HuH-7.5 (cell line): Measurements from ENCODE around the gene PSPC1.
A peak's percentile ranks its signal among the peaks of the same experiment; 100 is the strongest.
"Not testable (repeated sequence)": the region's sequence is repeated elsewhere in the genome, so short reads cannot be mapped to it uniquely, and the experiment has no call there.

Experiments used
- DNase-seq: peaks from one replicate; pipeline ENCODE4 v3.0.0; 2011; ENCODE audit warnings: low spot score

The PSPC1 gene, protein sequence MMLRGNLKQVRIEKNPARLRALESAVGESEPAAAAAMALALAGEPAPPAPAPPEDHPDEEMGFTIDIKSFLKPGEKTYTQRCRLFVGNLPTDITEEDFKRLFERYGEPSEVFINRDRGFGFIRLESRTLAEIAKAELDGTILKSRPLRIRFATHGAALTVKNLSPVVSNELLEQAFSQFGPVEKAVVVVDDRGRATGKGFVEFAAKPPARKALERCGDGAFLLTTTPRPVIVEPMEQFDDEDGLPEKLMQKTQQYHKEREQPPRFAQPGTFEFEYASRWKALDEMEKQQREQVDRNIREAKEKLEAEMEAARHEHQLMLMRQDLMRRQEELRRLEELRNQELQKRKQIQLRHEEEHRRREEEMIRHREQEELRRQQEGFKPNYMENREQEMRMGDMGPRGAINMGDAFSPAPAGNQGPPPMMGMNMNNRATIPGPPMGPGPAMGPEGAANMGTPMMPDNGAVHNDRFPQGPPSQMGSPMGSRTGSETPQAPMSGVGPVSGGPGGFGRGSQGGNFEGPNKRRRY

DNA sequence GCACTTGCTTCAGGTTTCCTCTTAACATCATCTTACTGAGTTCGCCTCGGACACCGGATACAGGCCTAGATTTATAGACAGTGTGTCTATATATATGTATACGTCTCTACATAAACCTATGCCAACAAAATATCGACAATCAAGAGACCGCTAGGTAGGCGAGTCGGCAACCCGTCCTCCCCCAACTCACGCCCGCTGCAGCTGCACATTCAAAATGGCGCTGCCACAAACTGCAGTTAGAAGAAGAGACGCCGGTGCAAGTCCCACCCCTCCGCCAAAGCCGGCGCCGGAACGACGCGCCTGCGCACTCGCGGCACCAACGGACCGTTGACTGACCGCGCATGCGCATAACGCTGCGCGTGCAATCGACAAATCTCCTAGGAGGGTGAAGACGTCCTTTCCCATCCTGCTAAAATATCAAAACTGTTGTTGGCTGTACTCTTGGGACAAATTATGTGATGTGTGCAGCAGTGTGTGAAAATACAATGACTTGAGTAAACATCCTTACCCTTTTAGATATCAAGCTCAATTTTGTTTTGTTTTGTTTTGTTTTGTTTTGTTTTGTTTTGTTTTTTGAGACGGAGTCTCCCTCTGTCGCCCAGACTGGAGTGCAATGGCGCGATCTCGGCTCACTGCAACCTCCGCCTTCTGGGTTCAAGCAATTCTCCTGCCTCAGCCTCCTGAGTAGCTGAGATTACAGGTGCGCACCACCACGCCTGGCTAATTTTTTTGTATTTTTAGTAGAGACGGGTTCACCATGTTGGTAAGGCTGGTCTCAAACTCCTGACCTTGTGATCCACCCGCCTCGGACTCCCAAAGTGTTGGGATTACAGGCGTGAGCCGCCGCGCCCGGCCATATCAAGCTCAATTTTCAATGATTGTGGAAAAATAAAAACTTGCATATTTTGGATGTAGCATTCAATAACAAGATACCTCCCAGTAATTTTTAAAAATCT lies at the start of gene PSPC1:
PSPC1 (minus strand) TSS at position 219 of the 956 bp plus-strand sequence; CDS start at position 31, 188 bp downstream.
- peak; percentile 92 for DNase-seq

- no peak for DNase-seq
Observed at GRCh38 chr13:19822673-19823072, 39.9 kb upstream of the PSPC1 start.

DNA sequence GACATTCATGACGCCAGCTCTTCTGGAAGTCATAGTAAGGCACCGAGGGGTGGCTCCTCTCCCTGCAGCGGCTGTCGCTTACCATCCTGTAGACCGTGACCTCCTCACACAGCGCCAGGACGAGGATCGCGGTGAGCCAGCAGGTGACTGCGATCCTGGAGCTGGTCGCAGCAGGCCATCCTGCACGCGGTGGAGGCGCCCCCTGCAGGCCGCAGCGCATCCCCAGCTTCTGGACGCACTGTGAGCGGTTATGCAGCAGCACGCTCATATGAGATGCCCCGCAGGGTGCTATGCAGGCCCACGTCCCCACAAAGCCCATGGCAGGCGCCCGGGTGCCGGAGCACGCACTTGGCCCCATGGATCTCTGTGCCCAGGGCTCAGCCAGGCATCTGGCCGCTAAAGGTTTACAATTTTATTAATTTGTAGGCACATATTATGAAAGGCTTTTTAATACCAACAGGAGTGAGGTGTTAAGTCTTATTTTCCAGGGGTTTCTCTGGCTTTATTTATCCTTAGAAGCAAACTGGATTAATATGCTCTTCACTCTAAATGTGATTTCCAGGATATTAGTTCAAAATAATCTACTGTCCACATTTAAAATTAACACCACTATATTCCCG lies 35.6 kb upstream of the PSPC1 start:
- DNase-seq: peak; percentile 26

- DNase-seq: no peak
Observed at GRCh38 chr13:19817510-19818158, 34.9 kb upstream of the PSPC1 start.

- no peak for DNase-seq
Observed at GRCh38 chr13:19817106-19817505, 34.4 kb upstream of the PSPC1 start.

GRCh38 chr13:19815842-19816241 lies 33.1 kb upstream of the PSPC1 start:
- DNase-seq: not testable (repeated sequence)

GRCh38 chr13:19810996-19811881 lies 28.5 kb upstream of the PSPC1 start:
- no peak for DNase-seq

DNA sequence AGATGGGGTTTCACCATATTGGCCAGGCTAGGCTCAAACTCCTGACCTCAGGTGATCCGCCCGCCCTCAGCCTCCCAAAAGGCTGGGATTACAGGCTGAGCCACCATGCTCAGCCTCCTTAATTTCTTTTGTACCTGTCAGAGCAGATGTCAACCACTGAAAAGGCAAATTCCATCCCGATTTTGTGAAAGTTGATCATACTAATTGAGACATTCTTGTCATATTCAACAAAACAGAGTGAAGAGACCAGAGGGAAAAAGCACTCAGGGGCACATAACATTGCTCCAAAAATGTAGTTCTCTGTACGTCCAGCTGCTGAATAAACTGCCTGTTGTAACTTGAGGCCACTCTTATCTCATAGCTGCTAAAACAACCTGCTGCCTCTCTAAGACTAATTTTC lies 27.4 kb upstream of the PSPC1 start:
- no peak for DNase-seq

GRCh38 chr13:19805765-19806164 lies 23.0 kb upstream of the PSPC1 start:
- DNase-seq: no peak

GRCh38 chr13:19795956-19796355 lies 13.2 kb upstream of the PSPC1 start:
- DNase-seq: no peak

DNA sequence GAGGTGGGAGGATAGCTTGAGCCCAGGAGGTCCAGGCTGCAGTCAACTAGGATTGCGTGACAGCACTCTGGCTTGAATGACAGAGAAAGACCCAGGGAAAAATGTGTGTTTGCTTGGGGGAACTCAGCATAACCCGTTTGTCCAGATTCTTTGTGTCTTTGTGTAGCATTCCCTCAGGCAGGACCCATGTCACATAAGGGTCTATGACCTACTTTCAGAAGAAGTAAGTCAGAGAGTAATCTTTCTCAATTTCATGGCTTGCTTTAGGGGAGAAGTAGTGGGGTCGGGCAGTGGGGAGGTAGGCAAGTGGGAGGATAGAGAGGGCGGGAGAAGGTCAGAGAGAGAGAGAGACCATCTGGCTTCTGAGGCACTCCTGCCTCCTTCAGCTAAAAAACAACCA lies 11.9 kb upstream of the PSPC1 start:
- peak; percentile 19 for DNase-seq

DNA sequence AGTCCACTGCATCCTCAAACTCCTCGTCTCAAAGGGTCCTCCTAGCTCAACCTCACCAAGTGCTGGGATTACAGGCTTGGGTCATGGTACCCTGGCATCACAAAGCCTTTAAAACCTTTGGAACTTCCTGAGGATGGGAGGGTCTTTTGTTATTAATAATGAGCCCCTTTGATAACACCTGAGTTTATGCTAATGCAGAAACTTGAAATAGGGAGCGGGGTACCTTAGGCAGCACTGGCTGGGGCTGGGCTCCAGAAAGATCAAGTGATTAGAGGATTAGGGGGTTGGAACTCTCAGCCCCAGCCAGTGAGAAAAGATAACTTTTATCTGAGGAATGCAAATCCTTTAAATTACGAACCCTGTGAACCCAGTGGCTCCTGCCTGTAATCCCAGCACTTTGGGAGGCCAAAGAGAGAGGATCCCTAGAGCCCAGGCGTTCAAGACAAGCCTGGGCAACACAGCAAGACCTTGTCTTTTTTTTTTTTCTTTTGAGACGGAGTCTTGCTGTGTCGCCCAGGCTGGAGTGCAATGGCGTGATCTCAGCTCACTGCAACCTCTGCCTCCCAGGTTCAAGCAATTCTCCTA lies 9.3 kb upstream of the PSPC1 start:
- no peak for DNase-seq

GRCh38 chr13:19782049-19782726 lies 557 bp downstream of the PSPC1 start:
- peak; percentile 28 for DNase-seq

DNA sequence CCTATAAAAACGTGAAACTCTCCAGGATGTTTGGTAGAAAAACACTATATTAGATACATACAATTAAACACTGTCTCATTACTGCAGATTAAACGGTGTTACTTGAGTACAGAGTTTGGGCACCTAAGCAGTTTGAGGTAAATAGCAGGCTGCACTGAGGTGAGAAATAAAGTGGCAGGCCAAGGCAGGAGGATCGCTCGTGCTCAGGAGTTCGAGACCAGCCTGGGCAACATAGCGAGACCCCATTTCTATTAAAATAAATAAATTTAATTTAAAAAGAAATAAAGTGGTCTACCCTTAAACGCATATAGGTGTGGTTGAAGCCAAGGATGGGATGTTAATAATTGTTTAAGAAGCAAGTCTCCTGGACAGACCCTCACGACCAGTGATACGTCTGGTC lies 1.2 kb downstream of the PSPC1 start:
- DNase-seq: no peak

GRCh38 chr13:19780753-19781418 lies 1.9 kb downstream of the PSPC1 start:
- DNase-seq: not testable (repeated sequence)

- no peak for DNase-seq
Observed at GRCh38 chr13:19772306-19772705, 10.4 kb downstream of the PSPC1 start.

DNA sequence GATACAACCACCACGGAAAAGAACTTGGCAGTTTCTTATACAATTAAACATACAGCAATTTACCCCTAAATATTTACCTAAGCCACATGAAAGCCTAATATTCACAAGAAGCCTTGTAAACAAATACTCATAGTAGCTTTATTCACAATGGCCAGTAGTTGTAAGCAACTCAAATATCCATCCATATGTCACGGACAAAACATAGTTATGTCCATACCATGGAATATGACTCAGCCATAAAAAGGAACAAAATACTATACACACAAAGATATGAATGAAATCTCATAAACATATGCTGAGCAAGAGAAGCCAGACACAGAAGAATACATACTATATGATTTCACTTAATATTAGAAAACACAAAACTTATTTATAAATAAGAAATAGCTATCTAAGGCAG lies 12.9 kb downstream of the PSPC1 start:
- DNase-seq: no peak

- DNase-seq: no peak
Observed at GRCh38 chr13:19767966-19768365, 14.8 kb downstream of the PSPC1 start.

DNA sequence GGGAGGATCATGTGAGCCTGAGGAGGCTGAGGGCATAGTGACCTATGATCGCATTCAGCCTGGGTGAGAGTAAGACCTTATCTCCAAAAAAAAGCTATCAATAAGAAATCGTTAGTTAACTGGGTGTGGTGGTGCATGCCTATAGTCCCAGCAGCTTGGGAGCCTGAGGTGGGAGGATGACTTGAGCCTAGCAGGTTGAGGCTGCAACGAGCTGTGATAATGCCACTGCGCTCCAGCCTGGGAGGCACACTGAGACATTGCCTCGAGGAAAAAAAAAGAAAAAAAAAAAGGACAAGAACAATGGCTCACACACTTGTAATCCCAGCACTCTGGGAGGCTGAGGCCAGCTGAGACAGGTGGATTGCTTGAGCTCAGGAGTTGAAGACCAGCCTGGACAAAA lies 16.2 kb downstream of the PSPC1 start:
- DNase-seq: no peak
